Measurements from ENCODE around the gene LRRFIP2.

GRCh38 chr3:37162501-37163245 is 11.7 kb downstream of the LRRFIP2 start:
- TF ChIP-seq CTCF (IDR thresholded peaks at IDR 0.05; ENCODE audit: low read length) (no peak), EZH2phosphoT487 (IDR thresholded peaks at IDR 0.05; ENCODE audit: low read length) (no peak), EZH2 (optimal IDR thresholded peaks at IDR 0.05; ENCODE audit: low read depth, low read length) (no peak)

Measured in MM.1S (cell line).